ENCODE data around the gene PABPN1L. TPM values are rescaled to one million over a fixed set of nuclear protein-coding genes. Genes with fewer than 3 reads are reported as not detected.

The PABPN1L gene
- total RNA-seq, 1 donor from 2014 or later: not detected

DNA sequence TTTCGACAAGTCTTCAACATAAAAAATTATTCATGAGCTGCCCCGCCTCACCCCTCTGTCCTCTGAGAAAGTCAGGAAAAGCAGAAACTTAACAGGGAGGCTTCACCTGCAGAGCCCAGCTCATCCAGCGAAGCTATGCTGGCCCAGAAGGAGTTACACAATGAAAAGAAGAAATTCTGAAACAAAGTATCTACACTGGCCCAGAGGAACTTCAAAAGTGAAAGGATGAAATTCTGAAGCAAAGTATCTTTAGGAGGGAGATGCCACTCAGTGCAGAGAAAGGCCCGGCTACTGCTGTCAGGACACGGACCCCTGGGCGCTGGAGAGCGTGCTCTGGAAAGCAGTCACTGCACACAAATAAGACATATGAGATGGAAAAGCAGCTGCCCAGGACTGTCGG lies 11.3 kb downstream of the PABPN1L start:
- DNase-seq (ENCODE audit: low spot score in 2 of 2): no peak
- FAIRE-seq: no peak

DNA sequence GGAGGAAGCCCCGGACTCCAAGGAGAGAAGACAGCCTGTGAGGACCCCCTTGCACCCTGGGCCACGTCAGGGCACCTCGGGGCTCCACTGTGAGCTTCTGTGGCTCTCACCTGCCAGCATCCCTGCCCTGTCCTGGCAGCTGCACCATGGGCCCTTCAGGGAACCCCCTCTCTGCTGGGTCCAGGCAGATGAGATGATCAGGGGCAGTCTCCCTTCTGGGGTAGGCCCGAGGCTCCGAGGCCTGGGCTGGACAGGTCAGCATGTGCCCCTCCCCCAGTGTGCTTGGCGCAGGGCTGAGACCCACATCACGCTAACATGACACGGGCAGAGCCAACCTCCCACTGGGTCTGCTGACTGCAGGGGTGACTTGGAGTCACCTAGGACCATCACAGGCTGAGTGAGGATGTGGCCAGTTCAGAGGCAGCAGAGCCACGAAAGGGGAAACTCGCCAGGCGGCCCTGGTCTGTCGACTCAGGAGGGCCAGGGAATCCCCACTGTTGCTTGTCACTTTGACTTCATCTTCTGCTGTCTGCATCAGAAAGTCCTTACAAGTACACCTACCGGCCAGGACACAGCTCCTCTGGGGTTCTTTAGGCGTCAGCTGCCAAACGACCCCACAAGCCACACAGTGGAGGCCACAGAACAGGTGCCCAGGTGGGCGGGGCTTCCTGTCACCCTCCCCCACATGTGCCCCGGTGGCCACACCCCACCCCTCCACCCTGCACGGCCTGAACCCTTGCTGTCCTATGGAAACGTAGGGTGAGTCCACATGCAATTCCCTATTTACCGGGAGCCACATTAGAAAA lies 12.0 kb downstream of the PABPN1L start:
- DNase-seq (ENCODE audit: low spot score in 2 of 2): no peak
- no peak for FAIRE-seq

DNA sequence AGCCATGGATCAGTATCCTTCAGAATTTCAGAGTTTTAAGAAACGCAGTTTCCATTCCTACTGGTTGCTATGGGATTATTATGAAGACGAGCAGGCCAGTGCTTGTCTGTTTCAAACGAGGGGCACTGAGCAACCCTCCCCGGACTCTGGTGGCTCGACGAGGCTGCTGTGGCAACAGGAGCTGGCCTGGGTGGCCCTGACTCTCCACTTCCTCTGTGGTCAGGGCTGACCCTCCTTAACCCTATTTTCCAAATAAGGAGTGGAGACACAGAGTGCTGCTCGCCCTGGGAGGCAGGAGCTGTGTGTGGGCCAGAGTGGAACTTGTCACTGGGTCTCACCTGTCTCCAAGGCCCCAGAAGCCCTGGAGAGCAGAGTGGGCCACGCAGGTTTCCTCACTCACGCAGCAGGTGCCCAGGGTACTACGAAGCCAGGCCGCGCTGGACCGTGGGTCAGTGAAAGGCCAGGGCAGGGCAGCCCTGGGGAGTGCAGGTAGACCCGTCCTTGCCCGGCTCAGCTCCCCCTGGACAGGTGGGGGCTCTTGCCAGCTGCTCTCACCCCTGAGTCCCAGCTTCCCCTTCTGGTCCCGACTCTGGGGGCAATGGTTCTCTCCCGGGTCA lies 13.0 kb downstream of the PABPN1L start:
- no peak for FAIRE-seq
- DNase-seq (ENCODE audit: low spot score in 2 of 2): no peak

DNA sequence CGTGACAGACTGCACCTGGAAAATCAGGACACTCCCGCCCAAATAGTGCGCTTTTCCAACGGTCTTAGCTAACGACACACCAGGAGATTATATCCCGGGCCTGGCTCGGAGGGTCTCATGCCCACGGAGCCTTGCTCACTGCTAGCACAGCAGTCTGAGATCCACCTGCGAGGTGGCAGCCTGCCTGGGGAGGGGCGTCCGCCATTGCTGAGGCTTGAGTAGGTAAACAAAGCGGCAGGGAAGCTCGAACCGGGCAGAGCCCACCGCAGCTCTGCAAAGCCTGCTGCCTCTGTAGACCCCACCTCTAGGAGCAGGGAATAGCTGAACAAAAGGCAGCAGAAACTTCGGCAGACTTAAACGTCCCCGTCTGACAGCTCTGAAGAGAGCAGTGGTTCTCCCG lies 14.8 kb downstream of the PABPN1L start:
- DNase-seq (ENCODE audit: low spot score in 2 of 2) (no peak), FAIRE-seq (no peak)

DNA sequence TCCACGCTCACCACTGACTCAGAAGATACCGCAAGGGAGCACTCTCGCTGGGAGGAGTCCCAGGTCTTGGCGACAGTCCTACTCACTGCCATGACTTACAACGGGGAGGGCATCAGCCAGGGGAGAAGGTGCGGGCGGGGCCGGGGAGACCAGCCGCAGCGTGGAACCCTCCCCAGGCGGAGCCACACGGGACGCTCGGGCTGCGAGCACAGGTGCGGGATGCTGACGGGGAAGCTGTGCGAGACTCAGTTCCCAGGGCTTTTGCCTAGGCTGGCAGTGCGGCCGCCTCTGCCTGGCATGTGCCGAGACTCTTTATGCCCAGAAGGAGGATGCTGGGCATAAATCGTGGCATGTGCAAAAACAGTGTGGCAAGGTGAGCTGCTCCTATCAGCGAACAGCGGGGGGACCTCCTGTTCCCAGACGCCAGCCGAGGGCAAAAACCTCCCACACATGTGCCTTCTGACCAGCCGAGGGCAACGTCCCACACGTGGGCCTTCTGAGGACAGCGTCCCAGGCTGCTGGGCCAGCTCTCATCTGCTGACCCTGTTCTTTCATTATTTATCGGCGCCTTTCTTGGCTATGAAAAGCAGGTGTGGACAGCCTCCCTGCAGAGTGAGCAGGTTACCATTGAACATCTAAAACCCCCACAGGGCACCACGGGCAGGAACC lies 15.8 kb downstream of the PABPN1L start:
- FAIRE-seq (no peak), DNase-seq (ENCODE audit: low spot score in 2 of 2) (no peak)

DNA sequence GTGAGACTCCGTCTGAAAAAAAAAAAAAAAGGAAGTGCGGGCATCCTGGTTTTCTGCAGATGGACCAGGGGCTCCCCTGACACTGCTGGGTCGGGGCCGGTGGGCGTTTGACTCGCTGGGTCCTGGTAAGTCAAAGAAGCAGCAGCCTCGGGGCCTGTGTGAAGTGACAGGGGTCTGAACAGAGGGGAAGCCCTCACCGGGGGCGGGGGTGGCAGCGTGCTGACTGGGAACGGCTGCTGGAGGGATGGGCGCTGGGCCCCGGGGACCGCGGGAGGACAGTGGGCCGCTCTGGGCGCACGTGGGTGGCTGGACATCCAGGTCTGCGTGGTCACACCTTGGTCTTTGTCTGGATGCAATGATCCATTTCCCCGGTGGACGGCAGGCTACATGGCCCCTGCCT lies 17.9 kb downstream of the PABPN1L start:
- FAIRE-seq: no peak
- no peak for DNase-seq (ENCODE audit: low spot score in 2 of 2)

DNA sequence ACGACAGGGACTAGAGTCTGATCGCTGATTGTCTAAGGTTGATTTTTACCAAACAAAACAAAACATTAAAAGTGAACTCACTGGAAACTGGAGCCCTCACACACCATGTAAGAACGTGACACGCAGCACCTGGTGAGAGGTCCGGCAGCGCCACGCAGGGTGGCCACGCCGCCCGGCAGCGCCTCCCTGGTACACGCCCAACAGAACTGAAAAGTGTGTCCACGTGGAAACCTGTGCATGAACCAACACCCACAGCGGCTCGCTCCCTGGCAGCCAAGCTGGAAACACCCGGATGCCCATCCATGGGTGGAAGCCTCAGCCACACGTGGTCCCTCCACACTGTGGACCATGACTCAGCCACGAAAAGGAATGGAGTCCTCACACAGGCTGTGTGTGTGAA lies 18.8 kb downstream of the PABPN1L start:
- FAIRE-seq: no peak

DNA sequence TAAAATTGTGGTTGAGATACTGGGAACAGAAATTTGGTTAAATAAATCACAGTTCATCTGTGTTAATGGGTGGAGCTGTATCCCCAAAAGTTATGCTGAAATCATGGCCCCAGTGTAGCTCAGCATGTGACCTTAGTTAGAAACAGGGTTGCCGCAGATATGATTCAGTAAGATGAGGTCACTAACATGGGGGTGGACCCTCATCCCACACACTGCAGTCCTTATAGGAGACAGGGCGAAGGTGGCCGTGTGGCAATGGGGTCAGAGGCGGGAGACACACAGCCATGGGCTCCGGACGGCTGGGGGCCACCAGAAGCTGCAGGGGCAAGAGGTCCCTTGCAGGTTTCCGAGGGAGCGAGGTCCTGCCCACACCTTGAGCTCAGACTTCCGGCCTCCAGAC lies 20.4 kb downstream of the PABPN1L start:
- FAIRE-seq (no peak), DNase-seq (ENCODE audit: low spot score in 2 of 2) (no peak)

More for the DNA sequence above, 18.8 kb downstream of the PABPN1L start:
- DNase-seq (ENCODE audit: low spot score in 2 of 2): no peak

DNA sequence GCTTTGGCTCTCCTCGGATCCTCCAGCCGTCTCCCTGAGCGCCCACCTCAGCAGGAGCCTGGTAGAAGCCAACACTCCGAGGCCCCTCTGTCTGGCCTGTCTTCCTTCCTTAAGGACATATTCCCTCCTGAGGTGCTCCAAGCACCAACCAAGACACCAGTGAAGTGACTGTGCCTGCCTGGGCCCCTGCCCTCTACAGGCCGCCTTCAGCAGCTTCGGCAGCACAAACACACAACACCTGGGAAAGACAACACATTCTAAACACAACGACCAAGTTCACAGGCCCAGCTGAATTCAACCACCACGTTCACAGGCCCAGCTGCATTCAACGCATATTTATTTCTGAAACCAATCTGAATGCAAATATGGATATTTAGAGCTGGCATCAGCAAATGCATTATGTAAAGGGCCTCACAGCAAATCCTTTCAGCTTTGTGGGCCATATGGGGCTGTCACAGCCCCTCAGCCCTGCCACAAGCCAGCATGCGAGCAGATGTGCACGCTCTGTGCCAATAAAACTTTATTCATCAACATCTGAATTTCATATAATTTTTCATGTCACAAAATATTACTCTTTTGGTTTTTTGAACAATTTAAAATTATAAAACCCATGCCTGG lies 21.9 kb downstream of the PABPN1L start:
- no peak for FAIRE-seq
- DNase-seq (ENCODE audit: low spot score in 2 of 2): peak in 1 of 2 donors; percentile 38

DNA sequence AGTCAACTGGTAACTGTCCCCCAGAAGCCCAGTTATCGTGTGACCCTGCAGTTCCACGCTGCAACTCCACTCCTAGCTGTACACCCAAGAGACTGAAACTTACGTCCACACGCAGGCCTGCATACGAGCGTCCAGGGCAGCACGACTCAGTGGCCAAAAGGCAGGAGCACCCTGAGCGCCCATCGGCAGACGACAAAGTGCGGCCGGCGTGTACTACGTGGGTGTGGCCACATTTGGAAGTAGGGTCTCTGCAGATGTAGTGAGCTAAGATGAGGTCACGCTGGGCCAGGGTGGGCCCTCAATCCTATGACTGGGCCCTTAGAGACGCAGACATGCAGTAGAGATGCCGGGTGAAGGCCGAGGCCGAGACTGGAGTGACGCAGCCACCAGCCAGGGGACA lies 23.2 kb downstream of the PABPN1L start:
- FAIRE-seq (no peak), DNase-seq (ENCODE audit: low spot score in 2 of 2) (no peak)

DNA sequence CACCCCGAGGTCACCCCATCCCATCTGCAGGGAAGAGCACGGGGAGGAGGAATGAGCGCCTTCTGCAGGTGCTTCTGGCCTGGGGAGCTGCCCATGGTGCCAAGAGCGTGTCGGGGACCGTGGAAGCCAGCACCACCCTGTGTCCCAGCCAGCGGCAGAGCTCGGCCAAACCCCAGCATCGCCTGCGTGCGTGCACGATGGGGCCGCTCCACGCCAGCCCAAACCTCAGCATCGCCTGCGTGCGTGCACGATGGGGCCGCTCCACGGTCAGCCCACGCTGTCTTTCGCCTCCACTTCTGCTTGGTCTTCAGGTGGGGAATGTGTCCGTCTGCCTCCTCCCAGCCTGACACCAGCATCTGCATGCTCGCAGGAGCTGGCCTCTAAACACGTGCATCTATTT lies 23.7 kb downstream of the PABPN1L start:
- FAIRE-seq (no peak), DNase-seq (ENCODE audit: low spot score in 2 of 2) (no peak)

DNA sequence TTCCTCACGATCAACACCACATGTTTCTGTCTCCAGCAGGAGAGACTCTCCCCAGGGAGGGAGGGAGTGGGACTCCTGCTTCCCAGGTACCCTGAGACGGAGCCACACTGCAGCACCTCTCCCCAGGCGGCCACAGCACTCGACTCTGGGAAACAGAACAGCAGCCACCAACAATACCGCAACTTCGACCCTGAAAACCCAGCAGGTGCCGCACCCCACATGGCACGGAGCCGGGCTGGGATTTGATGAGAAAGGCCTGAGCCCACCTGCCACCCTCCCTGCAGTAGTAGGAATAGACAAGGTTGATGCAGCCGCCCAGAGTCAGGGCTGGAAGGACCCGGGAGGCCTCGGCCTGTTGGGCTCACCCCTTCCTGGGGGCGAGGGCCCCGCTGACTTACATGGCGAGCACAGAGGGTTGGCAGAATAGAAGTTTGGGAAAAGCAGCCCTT lies 24.1 kb downstream of the PABPN1L start:
- DNase-seq (ENCODE audit: low spot score in 2 of 2) (no peak), FAIRE-seq (no peak)

DNA sequence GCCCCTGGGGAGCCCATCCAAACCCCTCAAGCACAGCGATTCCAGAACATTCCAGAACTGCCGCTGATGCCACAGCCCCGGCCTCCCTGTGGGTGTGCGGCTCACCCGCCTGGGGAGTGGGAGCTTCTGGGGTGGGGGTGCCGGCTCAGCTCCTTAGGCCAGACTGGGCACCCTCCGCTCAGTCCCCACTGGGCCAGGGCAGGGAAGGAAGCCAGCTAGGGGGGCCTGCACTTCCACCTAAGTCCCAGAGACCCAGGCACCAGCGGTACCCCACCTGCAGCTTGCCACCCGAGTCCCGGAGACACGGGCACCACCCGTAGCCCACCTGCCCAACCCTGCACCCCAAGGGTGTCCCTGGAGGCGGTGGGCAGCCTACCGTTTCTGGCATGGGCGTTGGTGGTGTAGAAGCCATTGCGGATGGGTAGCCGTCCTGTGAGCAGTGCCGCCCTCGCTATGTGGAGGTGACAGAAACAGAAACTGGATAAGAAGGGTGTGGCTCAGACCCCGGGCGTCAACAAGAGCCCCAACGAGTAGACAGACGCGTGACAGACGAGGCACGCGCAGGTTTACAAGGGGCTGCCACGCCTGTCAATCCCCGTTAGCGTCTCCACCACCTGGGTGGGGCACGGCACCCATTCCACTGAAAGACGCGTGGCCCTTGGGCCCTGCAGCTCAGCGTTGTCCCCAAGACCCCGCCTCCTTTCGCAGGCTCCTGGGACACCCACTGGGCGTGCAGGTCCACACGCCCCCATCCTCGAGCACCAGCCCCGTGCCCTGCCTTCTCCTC lies 24.7 kb downstream of the PABPN1L start:
- FAIRE-seq: no peak

DNA sequence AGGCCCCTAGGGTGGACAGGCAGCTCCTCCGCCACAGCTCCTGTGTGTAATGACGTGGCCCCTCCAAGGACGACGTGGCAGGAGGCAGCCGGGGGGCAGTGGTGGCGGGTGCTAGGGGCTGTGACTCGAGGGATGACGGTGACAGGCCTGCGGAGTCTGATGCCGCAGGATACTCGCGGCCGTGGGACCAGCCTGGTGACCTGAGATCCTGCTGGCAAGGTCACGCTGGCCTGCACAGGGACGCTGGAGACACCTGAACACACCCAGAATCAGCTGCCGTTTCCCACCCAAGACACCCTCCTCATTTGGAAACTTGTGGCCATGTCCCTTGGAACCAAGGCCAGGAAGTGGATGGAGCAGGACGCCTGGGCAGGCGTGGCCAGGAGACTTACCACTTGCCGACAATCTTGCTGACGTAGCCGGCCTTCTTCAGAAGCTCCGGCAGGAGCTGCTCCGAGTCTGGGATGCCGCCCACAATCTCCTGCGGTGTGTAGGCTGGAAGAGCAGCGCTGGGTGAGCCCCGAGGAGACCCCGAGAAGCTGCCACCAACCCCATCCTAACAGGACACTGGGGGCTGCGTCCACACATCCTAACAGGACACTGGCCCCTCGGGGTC lies 25.8 kb downstream of the PABPN1L start:
- DNase-seq (ENCODE audit: low spot score in 2 of 2) (peak in 1 of 2 donors; percentile 67), FAIRE-seq (no peak)

More for the DNA sequence above, 24.7 kb downstream of the PABPN1L start:
- no peak for DNase-seq (ENCODE audit: low spot score in 2 of 2)

DNA sequence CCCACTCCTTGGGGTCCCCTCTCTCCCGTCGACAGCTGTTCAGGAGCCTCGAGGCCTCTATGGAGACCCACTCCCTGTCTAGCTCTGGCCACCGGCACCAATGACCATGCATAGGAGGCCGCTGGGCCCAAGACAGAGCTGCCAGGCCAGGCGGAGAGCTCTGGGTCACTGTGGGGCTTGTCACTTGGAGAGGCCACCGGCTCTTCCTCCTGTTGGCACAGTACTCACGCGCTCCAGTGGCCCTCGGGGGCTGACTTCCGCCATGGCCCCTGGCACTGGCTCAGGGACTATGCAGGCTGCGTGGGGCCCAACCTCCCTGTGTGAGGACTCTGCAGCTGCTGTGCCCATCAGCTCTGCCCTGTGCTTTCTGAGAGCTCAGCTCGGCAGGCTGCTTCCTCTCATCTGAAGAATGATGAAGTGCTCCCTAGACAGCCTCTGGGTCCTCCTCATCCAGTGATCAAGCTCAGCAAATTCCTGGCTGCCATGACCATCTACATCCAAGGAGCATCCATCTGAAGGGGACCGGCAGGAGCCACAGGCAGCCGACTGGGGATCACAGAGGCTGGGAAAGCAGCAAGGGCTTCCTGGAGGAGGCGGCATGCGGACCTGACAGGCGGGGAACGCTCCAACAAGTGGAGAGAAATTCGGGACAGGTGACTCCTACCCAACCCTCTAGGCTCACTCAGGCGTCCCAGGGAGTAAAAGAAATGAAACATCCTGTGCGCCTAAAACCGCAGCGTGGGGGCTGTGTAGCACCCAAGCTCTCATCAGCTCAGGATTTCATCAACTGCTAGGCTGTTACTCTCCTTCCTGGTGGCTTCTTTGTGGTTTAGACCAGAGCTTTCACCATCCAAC lies 26.5 kb downstream of the PABPN1L start:
- FAIRE-seq (no peak), DNase-seq (ENCODE audit: low spot score in 2 of 2) (no peak)

DNA sequence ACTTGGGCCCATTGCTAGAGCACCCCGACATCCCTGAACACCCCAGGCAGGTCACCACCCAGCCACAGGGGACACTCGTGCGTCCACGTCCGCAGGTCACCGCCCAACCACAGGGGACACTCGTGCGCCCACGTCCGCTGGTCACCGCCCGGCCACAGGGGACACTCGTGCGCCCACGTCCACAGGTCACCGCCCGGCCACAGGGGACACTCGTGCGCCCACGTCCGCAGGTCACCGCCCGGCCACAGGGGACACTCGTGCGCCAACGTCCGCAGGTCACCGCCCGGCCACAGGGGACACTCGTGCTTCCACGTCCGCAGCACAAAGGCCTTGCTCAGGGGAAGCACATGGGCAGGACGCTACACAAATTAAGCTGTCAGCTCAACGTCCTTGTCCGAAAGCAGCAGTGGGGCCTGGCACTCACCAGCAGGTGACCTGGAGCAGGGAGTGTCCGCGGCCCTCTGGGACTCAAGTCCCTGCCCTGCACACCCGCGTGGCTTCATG lies 27.4 kb downstream of the PABPN1L start:
- DNase-seq (ENCODE audit: low spot score in 2 of 2) (no peak), FAIRE-seq (no peak)

DNA sequence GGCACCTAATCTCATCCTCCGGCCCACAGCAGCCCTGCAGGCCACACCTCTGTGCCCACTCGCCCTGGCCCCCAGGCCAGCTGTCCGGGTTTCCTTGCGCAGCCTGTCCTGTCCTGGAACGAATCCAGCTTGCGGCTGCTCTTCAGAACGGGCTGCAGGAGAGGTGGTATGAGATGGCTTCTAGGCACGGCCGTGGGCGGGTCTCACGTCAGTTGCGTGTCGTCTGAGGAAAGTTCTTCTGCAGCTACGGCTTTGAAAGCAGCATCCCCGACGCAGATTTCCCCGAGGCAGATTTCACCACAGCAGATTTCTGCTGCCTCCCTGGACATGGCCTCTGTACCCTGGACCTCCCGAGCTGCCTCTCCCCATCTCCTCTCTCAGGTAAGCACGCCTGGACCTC lies 27.9 kb downstream of the PABPN1L start:
- FAIRE-seq (no peak), DNase-seq (ENCODE audit: low spot score in 2 of 2) (no peak)

DNA sequence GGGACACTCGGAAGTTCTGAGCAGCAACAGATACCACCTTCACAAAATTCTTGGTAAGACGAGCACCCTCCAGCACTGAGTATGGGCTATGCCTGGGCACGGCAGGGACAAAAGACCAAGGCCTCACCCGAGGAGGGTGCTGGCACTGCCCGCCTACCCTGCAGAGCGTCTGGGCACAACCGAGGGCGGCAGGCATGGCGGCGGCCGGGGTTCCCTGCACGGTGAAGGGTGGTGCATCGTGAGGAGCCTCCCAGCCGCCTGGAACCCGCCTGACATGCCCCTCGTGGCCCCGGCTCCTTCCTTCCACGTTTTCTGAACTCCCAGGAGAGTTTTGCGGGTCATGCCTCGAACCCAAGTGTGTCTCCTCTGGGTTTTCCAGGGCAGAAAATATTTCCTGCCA lies 28.7 kb downstream of the PABPN1L start:
- FAIRE-seq: no peak
- no peak for DNase-seq (ENCODE audit: low spot score in 2 of 2)

DNA sequence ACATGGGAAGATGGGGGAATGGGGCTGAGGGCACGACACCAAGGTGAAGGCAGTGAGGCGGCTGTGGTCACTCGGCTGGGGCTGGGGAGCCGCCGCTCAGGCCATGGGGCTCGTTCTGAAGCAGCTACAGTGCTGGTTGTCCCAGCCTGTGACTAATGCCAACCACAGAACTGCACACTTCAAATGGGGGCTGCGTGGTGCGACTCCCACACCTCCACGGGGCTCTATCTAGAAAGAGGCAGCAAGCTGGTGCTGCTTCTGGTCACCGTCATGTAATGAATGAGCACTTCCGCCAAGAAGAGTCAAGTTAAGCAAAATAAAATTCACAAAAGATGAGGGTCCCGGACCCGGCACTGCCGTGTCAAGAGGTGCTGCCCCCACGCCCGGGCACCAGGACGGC lies 29.7 kb downstream of the PABPN1L start:
- no peak for DNase-seq (ENCODE audit: low spot score in 2 of 2)
- no peak for FAIRE-seq
